Stomach (tissue), 4 donors: ENCODE results near the gene PLA2G4B.

Experiments
- EP300 ChIP-seq: sonication (generic); formaldehyde crosslinking; IDR thresholded peaks from one replicate; pipeline ENCODE4 v1.6.1; 2017; ENCODE audit warnings: antibody characterized with exemption
- POLR2A ChIP-seq, 4 donors: fragments of 450-650 bp; IDR thresholded peaks; one replicate each; pipeline ENCODE4 v1.6.1; 2016; ENCODE audit warnings: antibody characterized with exemption in 4 of 4, control low read depth in 2 of 4, mild to moderate bottlenecking in 1 of 4, moderate library complexity in 1 of 4
- TF ChIP-seq, protein P1 (sequence below), 7 experiments: fragments of 450-650 bp in 4 of 7; fragments of 200-600 bp in 3 of 7; sonication (generic) in 3 of 7; IDR thresholded peaks; one replicate each; pipeline ENCODE4 v1.5.1; 2016 to 2019; ENCODE audit warnings: antibody characterized with exemption in 7 of 7, control low read depth in 2 of 7, mild to moderate bottlenecking in 1 of 7

DNA sequence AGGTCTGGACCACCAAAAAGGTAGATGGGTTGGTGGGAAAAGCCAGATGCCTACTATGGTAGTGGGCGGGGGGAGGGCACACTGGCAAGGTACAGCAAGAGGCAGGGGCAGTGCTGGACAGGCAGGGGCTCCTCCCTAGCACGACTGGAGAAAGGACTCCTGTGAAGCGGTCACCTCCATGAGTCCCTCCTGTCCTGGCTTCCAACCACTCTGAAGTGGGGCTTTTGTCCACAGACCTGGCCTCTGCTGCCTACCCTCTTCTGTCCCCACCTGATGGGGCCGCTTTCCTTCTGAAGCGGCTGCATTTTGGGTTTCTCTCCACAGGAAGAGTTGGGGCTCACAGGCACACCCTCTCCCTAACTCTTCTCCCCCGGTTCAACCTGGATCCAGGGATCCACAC is 57.9 kb downstream of the PLA2G4B start:
- TF ChIP-seq POLR2A (IDR thresholded peaks at IDR 0.05) (no peak), EP300 (no peak)
- TF ChIP-seq, protein P1, sequence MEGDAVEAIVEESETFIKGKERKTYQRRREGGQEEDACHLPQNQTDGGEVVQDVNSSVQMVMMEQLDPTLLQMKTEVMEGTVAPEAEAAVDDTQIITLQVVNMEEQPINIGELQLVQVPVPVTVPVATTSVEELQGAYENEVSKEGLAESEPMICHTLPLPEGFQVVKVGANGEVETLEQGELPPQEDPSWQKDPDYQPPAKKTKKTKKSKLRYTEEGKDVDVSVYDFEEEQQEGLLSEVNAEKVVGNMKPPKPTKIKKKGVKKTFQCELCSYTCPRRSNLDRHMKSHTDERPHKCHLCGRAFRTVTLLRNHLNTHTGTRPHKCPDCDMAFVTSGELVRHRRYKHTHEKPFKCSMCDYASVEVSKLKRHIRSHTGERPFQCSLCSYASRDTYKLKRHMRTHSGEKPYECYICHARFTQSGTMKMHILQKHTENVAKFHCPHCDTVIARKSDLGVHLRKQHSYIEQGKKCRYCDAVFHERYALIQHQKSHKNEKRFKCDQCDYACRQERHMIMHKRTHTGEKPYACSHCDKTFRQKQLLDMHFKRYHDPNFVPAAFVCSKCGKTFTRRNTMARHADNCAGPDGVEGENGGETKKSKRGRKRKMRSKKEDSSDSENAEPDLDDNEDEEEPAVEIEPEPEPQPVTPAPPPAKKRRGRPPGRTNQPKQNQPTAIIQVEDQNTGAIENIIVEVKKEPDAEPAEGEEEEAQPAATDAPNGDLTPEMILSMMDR (IDR thresholded peaks at IDR 0.05): no peak
